Embryonic facial prominence (tissue), 1 donor: ENCODE results near the gene RAB26.
"Not testable (repeated sequence)": the region's sequence is repeated elsewhere in the genome, so short reads cannot be mapped to it uniquely, and the experiment has no call there.

ENCODE experiments used
- DNase-seq: peaks from one replicate; pipeline ENCODE4 v3.0.0-alpha.2; 2016; ENCODE audit errors: extremely low spot score

RAB26 gene

GRCh38 chr16:2196162-2196980 lies 47.9 kb downstream of the RAB26 start, which contains the start of gene CASKIN1:
CASKIN1 (minus strand) TSS chr16:2196605; CDS start chr16:2196432, 173 bp downstream.
- DNase-seq: no peak

GRCh38 chr16:2196981-2197511 lies 48.6 kb downstream of the RAB26 start:
- DNase-seq: no peak

DNA sequence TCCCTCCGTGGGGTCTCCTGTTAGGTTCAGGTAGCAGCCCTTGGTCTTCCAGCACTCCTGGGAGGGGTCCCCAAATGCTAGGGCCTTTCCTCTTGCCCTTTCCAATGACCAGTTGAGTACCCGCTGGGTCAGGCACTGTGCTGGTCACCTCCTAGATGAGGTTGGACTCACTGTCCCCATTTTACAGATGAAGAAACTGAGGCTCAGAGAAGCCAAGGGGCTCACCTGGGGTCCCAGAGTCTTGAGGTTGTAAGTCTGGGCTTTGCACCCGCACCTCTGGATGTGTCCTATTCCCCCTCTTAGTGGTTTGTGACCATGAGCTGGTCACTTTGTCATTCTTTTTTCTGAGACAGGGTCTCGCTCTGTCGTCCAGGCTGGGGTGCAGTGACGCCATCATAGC lies 49.3 kb downstream of the RAB26 start:
- no peak for DNase-seq

- no peak for DNase-seq
Observed at GRCh38 chr16:2198283-2198682, 49.9 kb downstream of the RAB26 start.

DNA sequence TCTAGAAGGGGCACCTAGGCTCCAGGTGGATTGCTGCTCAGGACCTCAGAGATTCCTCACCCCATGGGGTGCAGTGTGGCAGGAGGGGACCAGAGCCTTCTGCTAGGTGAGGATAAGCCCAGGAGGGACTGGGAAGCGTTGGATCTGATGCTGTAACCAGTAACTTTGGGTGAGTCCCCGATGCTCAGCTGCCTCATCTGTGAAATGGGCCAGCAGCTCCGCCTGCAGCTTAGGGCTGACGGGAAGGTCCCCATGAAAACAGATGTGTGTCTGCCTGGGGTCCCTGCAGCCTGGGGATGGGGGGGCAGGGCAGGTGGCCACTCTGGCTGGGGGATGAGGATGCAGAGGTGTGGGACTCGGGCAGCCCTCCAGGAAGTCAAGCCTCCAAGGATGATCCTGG lies 50.7 kb downstream of the RAB26 start:
- no peak for DNase-seq

GRCh38 chr16:2199621-2200139 lies 51.3 kb downstream of the RAB26 start:
- DNase-seq: no peak

DNA sequence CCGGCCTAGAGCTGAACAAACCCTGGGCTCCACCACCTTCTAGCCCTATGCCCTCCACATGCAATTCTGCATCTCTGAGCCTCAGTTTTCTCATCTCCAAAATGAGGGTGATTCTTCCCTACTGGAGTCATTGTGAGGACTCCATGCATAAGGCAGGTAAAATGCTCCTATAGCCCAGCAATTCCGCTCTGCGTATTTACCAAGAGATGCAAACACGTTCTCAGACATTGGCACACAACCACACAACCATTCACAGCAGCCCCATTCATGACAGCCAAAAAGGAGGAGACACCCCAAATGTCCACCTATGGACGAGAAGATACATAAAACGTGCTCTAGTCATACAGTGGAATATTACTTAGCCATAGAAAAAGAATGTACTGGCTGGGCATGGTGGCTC lies 51.9 kb downstream of the RAB26 start:
- DNase-seq: no peak

- DNase-seq: not testable (repeated sequence)
Observed at GRCh38 chr16:2203119-2203688, 54.8 kb downstream of the RAB26 start.
